Measurements from ENCODE around the gene CNPY4.

DNA sequence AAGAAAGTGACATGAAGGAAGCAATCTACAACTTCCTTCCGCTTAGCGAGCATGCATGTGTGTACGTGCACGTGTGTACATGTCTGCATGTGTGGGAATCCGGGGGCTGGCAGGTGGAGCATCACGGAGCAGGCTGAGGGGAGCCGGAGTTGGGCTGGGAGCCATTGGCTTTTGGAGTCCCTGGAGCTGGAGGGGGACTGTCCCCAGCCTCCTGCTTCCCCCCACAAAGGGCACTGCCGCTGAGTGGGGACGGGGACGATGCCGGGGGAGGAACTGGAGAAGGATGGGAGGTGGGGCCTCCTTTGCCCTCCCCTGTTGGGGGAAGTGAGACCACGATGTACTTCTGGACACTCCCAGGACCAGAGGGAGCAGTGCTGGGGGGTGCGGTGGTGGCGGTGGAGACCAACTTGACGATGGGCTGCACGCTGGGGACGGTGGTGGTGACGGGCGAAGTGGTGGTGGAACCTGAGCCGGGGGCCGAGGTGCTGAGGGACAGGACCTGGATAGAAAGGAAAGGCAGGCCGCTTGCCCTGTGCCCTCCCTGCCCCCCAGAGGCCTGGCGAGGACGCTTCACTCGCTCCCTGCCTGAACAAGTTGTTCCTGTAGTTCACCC is 12.2 kb upstream of the CNPY4 start:
- TF ChIP-seq CTCF (IDR thresholded peaks at IDR 0.05) (no peak), POLR2A (IDR thresholded peaks at IDR 0.05) (no peak)

Measured in body of pancreas (tissue), 4 donors.